SKM-1 (cell line): Measurements from ENCODE around the gene GSK3B.

ENCODE experiments used
- DNase-seq: peaks from one replicate; lab custom pipeline; 2025; ENCODE audit not compliant: unreplicated experiment; lab: John Stamatoyannopoulos, UW

GSK3B gene

DNA sequence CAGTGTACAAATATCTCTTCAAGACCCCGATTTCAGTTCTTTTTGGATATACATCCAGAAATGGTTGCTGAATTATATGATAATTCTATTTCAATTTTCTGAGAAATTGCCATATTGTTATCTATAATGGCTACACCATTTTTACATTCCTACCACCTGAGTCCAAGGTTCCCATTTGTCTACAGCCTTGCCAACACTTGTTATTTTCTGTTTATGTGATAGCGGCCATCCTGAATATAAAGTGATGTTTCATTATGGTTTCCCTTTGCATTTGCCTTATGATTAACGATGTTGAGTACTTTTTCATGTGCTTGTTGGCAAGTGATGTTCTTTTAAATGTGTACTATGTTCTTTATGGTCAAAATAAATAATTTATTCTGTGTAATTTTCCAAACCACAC lies 303.9 kb downstream of the GSK3B start:
- DNase-seq: no peak

DNA sequence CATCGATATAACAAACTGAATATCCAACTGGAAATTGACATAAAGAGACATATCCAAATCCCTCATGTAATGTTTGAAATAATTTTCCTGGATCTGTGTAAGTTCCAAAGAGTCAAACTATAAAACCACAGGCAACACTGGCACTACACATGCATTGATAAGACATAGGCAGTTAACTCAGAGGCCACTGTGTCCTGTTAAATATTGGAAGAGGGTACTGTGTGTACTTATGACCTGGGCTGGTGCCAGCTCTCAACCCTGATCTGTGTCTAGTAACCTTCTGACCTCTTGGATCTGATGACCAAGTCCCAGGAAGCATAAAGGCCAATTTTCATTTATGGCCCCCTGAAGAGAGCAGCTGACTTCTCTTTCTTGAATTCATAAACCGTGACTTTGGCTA lies 307.8 kb downstream of the GSK3B start:
- no peak for DNase-seq

DNA sequence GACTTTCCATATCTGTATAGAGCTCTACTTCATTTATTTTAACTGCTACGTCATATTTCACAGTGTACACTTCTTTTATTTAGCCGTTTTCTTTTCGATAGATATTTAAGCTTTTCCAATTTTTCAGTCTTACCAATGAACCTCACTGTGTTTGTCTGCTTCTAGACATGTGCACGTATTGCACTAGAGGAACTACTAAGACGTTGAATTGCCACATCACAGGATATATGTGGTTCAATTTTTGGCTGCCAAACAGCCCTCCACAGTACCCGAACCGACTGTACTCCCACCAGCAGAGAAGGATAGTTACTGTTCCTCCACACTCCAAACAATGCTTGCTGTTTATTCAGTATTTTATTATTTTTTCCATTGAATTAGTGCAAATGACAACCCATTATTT lies 310.4 kb downstream of the GSK3B start:
- DNase-seq: peak; percentile 56

DNA sequence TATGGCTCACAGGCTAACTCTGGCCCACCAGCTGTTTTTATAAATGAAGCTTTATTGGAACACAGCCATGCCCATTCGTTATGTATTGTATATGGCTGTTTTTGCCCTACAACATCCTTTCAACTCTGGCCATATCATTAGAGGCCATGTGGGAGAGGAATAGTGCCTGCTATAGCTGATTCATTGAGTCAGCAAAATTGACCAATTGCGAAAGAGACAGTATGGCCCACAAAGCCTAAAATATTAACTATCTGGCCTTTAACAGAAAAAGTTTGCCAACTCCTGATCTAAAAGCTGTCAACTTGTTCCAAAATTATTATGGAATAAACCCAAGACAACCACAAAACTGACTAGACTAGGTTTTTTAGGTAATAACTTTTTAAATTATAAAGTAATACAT lies 311.0 kb downstream of the GSK3B start:
- no peak for DNase-seq

- no peak for DNase-seq
Observed at GRCh38 chr3:119782460-119782859, 311.8 kb downstream of the GSK3B start.

DNA sequence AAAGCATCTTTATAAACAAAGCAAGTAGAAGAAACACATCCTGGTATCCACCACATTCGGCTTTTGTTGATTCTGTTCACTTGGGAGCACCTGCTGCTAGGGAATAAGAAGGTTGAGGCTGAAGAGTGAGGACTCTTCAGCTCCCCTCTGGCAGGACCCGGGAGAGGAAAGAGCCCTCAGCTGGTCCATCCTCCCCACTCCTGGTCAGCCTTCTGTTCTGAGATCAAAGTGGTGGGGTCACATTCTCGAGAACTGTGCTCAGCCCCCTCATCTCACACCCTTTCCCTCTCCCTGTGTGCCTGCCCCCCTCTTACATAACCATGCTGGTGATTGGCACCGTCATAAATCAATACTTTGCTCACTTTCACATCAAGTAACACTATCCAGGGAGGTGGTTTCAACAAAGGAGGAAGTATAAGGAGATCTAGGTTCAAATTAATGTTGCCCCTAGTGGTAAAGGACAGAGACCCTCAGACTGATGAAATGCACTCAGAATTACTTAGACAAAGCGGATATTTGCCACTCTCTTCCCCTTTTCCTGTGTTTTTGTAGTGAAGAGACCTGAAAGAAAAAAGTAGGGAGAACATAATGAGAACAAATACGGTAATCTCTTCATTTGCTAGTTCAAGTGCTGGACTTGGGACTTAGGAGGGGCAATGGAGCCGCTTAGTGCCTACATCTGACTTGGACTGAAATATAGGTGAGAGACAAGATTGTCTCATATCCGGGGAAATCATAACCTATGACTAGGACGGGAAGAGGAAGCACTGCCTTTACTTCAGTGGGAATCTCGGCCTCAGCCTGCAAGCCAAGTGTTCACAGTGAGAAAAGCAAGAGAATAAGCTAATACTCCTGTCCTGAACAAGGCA lies 312.7 kb downstream of the GSK3B start, which contains the start of gene NR1I2:
TSS of gene NR1I2 (plus strand) at position 772 of the 869 bp plus-strand sequence.
- DNase-seq: no peak

- no peak for DNase-seq
Observed at GRCh38 chr3:119779731-119780383, 314.4 kb downstream of the GSK3B start.

GRCh38 chr3:119778811-119779210 lies 315.4 kb downstream of the GSK3B start:
- DNase-seq: no peak

DNA sequence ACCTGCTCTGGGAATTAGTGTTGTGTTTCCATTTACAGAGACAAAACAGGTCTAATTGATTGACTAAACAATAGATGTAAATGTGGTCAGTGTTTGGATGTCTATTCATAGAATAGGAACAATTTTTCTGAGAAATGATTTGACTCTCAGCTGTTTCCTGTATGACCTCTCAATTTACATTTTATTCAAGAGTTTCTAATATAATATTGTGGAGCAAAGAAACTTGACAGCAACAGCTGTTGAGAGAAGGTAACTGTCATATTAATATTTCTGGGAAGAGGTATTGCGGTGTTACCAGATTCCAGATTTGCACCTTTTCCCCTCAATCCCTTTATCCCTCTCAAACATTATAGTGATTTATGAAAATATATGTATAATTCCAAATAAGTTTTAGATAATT lies 316.1 kb downstream of the GSK3B start:
- DNase-seq: no peak

DNA sequence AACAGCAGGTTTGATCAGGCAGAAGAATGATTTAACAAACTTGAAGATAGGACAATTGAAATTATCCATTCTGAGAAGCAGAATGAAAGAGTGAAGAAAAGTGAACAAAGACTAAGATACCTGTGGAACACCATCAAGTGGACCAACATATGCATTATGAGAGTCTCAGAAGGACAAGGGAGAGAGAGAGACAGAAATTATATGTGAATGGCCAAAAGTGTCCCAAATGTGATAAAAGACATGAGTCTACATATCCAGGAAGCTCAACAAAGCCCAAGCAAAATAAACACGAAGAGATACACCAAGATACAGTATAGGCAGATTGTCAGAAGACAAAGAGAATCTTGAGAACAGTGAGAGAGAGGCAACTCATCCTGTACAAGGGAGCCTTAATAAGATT lies 317.9 kb downstream of the GSK3B start:
- DNase-seq: no peak

GRCh38 chr3:119774444-119774843 lies 319.8 kb downstream of the GSK3B start:
- DNase-seq: no peak
